ENCODE measurements around the gene MOXD1. TPM values are rescaled to one million over a fixed set of nuclear protein-coding genes. Genes with fewer than 3 reads are reported as not detected.

The MOXD1 gene
- total RNA-seq, 1 experiment from 2014 or later, result 1.0 TPM

- TF ChIP-seq ZNF274 (IDR thresholded peaks at IDR 0.05; ENCODE audit: low read depth, low read length) (no peak), CBX3 (IDR thresholded peaks at IDR 0.05; ENCODE audit: low read depth) (no peak), MAX (IDR thresholded peaks at IDR 0.05) (no peak), EZH2phosphoT487 (IDR thresholded peaks at IDR 0.05; ENCODE audit: borderline replicate concordance) (no peak), SP1 (IDR thresholded peaks at IDR 0.05; ENCODE audit: low read depth) (no peak), JUND (IDR thresholded peaks at IDR 0.05) (no peak), YY1 (IDR thresholded peaks at IDR 0.05; ENCODE audit: extremely low read depth, insufficient replicate concordance, low read depth, low read length) (no peak), FOSL1 (IDR thresholded peaks at IDR 0.05; ENCODE audit: low read depth) (no peak), POLR2A (IDR thresholded peaks at IDR 0.05; ENCODE audit: borderline replicate concordance, extremely low read depth, insufficient read depth, insufficient read length) (no peak)
- H3K4me2 ChIP-seq (ENCODE audit: low read length), result no peak overlapping the region
- H3K9me2 ChIP-seq (ENCODE audit: insufficient read depth), result no peaks in the 10 kb centered on the region
- POLR2A ChIA-PET, result no interaction called here
- H3K27me3 ChIP-seq (ENCODE audit: insufficient read depth, low read length), result no peaks in the 10 kb centered on the region
- H2AFZ ChIP-seq (ENCODE audit: low read depth, low read length, poor library complexity, severe bottlenecking), result no peak overlapping the region
- H3K79me2 ChIP-seq (ENCODE audit: insufficient read depth, low read length), result no peaks in the 10 kb centered on the region
- H4K20me1 ChIP-seq (ENCODE audit: insufficient read depth), result no peaks in the 10 kb centered on the region
- intact Hi-C loops (cut with micrococcal nuclease), result no loop called here
- no peaks in the 10 kb centered on the region for H3K4me1 ChIP-seq (ENCODE audit: control insufficient read depth in 1 of 2, insufficient read depth in 2 of 2, low read length in 2 of 2)
- H3K9ac ChIP-seq (ENCODE audit: low read length), result no peak overlapping the region
- CTCF ChIA-PET, result no interaction called here
- no TSS peak for BruUV-seq (replicated peaks)
- H3K4me3 ChIP-seq (replicated peaks in 1 of 2; ENCODE audit: low read depth in 1 of 2, low read length in 2 of 2), result no peak overlapping the region
- ATAC-seq (no peak), DNase-seq (ENCODE audit: low read depth, low spot score) (no peak)
- H3K36me3 ChIP-seq (ENCODE audit: control insufficient read depth in 1 of 2, insufficient read depth in 2 of 2, low read length in 2 of 2), result no peaks in the 10 kb centered on the region
- H3K27ac ChIP-seq (ENCODE audit: low read depth, low read length), result no peak overlapping the region
- RAD21 ChIA-PET (ENCODE audit: low non-redundant PET in 1 of 2, low total read pairs in 2 of 2, uncharacterized antibody in 2 of 2, unreplicated experiment in 2 of 2), result no interaction called here
- peaks cover 4 to 7% of the 10 kb centered on the region in 2 experiments; a peak in 2 of 4 replicates for H3K9me3 ChIP-seq (ENCODE audit: control insufficient read depth in 1 of 2, insufficient read depth in 1 of 2, low read depth in 1 of 2, low read length in 2 of 2)
Measured at GRCh38 chr6:132247381-132248159, 153.7 kb downstream of the MOXD1 start.

GRCh38 chr6:132246632-132247270 is 154.5 kb downstream of the MOXD1 start:
- Histone ChIP-seq H3K9me3 (ENCODE audit: control insufficient read depth in 1 of 2, insufficient read depth in 1 of 2, low read depth in 1 of 2, low read length in 2 of 2) (peaks cover 0 to 2% of the 10 kb centered on the region in 2 experiments; a peak in 1 of 4 replicates), H3K4me3 (replicated peaks in 1 of 2; ENCODE audit: low read depth in 1 of 2, low read length in 2 of 2) (no peak overlapping the region), H3K36me3 (ENCODE audit: control insufficient read depth in 1 of 2, insufficient read depth in 2 of 2, low read length in 2 of 2) (no peaks in the 10 kb centered on the region), H2AFZ (ENCODE audit: low read depth, low read length, poor library complexity, severe bottlenecking) (no peak overlapping the region), H3K4me2 (ENCODE audit: low read length) (no peak overlapping the region), H3K9me2 (ENCODE audit: insufficient read depth) (no peaks in the 10 kb centered on the region), H3K27ac (ENCODE audit: low read depth, low read length) (no peak overlapping the region), H3K9ac (ENCODE audit: low read length) (no peak overlapping the region), H4K20me1 (ENCODE audit: insufficient read depth) (no peaks in the 10 kb centered on the region), H3K79me2 (ENCODE audit: insufficient read depth, low read length) (no peaks in the 10 kb centered on the region), H3K4me1 (ENCODE audit: control insufficient read depth in 1 of 2, insufficient read depth in 2 of 2, low read length in 2 of 2) (no peaks in the 10 kb centered on the region), H3K27me3 (ENCODE audit: insufficient read depth, low read length) (no peaks in the 10 kb centered on the region)
- ChIA-PET POLR2A (no interaction called here), RAD21 (ENCODE audit: low non-redundant PET in 1 of 2, low total read pairs in 2 of 2, uncharacterized antibody in 2 of 2, unreplicated experiment in 2 of 2) (no interaction called here), CTCF (interaction anchor here (0.7 to 1.0 kb wide), 2 partner anchors 12 to 33 kb away, joined by 3 read pairs; no protein-coding TSS in a partner anchor)
- ATAC-seq, result no peak
- intact Hi-C loops (cut with micrococcal nuclease), result no loop called here
- TF ChIP-seq EZH2phosphoT487 (IDR thresholded peaks at IDR 0.05; ENCODE audit: borderline replicate concordance) (no peak), CBX3 (IDR thresholded peaks at IDR 0.05; ENCODE audit: low read depth) (no peak), EGR1 (IDR thresholded peaks at IDR 0.05; ENCODE audit: low read depth) (no peak), ZBTB33 (IDR thresholded peaks at IDR 0.05; ENCODE audit: extremely low read depth, insufficient replicate concordance, low read length) (no peak), EZH2 (IDR thresholded peaks at IDR 0.05) (no peak)
- no peak for DNase-seq (ENCODE audit: low read depth, low spot score)
- BruUV-seq (replicated peaks), result no TSS peak

Data from HCT116 (cell line).